Urothelium cell line (cell line): ENCODE data around the gene WWTR1.

Experiments
- DNase-seq: peaks from one replicate; pipeline ENCODE4 v3.0.0; 2011; ENCODE audit warnings: low spot score, mixed read lengths
- FAIRE-seq: peaks from 2 replicates; lab custom pipeline; 2011; peaks lifted over from hg19 to GRCh38; lab: Jason Lieb, UNC

The WWTR1 gene

DNA sequence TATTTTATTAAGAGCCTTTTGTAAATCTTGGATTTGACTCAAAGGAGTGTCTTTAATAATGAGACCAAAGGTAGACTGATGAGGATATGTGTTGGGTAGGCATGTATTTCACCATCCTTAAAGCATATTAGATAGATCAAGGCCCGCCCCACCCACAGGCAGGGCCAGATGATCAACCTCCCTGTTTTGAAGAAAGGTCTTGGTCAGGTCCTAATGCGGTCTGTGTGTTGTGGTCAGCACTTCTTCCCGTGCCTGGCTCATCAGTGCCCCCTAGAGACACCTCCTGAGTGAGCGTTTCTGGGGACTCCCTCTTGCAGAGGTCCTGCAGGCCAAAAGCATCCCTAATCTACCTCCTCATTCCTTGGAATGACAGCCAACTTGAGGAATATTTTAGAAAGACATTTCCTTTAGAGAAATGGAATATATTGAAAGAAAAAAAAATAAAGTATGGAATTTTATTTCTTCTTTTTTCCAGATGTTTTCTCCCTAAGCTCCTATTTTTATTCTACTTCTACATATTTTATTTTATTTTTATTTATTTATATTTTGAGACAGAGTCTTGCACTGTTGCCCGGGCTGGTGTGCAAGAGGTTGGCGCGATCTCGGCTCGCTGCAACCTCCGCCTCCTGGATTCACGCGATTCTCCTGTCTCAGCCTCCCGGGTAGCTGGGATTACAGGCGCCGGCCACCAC, 177.4 kb downstream of the WWTR1 start:
- FAIRE-seq, result no peak
- DNase-seq, result peak; percentile 72

DNA sequence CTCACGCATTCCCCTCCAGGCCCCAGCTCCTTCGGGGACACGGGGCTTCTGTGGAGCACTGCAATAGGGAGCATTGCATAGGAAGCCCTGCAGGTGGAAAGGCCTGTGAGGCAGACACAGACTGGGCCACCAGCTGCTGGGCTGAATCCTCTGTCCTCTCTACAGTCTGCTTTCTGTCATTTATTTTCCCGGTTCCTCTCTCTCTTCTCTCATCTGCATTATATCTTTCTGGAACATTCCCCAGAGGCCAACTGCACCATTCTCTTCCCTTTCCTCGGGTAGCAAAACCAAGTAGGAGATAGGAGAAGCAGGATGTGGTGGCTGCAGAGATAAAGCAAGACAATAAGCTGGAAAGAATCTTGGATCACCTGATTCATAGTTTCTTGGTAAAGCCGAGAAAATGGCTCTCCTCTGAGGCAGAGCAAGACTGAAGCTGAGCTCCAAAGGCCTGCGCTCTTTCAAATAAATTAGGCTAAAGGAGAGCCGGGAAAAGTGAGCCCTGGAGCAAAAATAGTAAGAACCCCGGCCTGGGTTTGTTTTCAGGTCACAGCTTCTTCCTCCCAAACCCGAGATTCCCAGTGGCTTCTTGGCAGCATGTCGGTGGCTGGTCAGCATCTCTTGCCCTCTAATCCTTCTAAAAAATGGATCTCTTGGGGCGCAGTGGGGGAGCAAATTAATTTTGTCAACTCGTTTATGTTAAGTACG, 178.1 kb downstream of the WWTR1 start:
- DNase-seq, result no peak
- no peak for FAIRE-seq

DNA sequence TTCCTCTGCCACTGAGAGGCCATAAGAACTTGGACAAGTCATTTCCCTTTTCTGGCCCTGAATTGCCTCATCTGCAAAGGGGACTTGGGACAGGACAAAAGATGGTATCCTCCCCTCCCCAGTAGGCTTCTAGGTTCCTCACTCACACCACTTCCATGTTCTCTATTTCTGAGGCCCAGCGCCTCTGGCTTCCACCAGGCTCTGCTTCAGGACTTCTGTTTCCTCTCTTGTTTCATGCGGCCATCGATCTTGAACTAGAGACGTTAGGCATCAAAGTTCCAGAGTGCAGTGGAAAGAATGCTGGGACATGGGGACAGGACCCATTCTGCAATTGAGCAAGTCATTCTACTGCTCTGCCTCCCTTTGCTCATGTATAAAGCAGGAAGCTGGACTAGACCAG, 181.6 kb downstream of the WWTR1 start:
- FAIRE-seq (no peak), DNase-seq (no peak)

DNA sequence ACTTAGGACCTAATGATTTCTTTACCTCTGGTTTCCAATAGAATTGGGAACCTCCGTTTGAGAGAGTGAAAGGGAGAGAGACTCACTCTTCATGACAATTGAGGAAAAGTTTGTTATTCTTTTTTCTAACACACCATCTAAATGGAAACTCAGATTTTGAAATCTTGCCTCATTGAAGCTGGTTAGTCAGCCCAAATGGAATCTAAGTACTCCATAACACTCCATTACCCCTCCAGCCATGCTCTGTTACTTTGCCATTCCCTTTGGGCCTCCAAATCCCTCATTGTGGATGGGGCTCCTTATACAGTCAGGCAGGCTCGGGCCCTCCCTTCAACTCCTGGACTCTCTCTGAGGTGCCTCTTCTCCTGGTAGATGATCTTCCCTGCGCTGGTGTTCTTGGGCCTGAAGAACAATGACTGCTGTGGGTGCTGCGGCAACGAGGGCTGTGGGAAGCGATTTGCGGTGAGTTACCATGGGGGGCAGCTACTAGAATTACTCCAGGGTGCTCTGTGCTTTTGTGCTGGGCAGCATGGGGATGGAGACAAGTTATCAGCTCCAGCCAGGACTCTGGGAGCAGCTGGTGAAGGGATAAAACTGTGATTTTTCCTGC, 182.3 kb downstream of the WWTR1 start:
- FAIRE-seq (no peak), DNase-seq (no peak)

DNA sequence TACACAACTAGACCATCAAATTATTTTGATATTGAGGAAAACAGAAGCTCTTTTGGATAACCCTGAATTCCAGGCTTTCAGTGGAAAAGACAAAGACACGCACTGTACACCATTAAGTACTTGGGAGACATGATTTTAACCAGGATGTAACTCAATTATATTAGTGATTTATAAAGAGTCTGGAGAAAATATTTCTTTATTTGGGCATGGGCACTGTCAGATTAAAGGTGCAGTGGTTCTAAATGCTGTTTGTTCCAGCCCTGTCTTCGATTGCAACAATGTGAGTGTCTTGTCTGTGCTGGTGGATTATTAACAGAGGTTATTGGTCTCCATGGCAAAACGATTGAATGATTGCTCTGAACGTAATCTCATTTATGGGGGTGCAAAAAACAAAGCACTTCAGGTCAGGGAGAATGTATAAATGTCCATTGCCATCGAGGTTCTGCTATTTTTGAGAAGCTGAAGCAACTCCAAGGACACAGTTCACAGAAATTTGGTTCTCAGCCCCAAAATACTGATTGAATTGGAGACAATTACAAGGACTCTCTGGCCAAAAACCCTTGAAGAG, 183.5 kb downstream of the WWTR1 start, which contains the start of gene TM4SF4:
Gene TM4SF4 (plus strand): TSS at position 448 of the 568 bp plus-strand sequence. CDS start 181 bp downstream, outside the sequence.
- DNase-seq (no peak), FAIRE-seq (no peak)

DNA sequence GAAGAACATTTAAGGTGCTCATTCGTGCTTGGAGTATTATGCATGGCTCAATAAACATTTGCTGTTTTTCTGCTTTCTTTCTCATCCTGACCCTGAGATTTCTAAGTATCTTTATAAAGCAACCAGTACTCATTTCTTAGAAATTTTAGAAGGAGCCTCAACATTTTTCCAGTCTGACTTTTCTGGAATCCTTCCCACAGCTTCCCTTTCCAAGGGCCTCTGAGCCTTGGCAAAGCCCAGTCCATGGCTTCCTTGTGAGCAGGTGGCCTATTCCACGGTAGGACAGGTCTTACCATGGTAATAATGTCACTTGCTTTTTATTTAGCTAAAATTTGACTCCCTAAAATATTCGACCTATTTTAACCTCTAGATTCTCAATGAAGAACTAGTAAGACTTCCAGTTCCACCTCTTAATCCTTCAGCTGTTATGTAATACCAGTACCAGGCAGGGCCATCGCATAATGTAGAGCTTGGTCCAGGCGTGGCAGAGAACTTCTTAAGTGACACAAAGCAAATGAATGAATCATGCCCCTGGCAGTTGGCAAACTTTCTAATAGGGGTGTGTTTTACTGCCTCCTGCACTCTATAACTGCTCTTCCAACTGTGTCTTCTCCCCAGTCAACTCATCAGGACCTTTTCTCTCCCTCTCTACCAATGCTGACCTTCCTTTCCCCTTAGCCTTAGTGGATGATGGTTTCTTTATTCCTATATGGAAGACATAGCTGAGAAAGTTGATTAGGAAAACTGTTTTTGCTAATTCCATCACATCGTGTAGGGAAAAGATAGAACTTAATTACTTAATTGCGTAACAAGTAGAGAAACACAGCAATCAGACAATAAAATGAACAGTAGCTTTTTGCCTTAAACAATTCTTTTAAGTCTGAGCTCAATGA, 184.2 kb downstream of the WWTR1 start:
- FAIRE-seq (no peak), DNase-seq (peak; percentile 68)

DNA sequence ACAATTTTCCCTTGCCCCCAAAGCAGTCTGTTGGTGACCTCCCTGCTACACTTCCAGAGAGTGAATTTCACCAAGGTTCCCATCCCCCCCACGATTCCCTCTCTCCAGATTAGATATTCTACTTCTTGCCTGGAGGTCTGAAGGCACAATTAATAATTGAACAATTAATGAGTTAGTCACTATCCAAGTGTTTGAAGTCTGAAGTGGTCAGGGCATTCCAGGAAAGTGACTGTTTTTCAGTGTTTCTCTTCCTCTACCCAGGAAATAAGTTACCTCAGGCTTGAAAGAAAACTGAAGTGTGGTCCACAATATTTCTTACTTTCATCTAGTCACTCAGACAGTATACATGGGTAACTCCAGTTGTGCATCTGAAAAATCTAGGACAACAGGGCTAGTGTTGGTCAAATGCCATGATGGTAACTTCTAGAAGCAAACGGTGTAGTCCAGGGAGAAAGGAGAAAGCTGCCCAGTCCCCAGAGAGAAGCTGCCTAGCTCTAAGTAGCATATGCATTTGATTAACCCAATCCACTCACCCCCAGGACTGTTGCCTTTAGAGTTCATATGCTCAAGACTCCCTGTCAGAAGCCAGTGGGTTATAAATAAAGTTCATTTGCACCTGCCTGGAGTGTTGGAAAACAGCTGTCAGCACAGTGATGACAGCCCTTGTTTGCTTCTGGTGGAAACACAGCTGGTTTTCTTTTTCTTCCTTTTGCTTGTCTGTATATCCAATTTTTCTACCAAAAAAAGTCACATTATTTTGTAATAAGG, 185.6 kb downstream of the WWTR1 start:
- no peak for FAIRE-seq
- no peak for DNase-seq

DNA sequence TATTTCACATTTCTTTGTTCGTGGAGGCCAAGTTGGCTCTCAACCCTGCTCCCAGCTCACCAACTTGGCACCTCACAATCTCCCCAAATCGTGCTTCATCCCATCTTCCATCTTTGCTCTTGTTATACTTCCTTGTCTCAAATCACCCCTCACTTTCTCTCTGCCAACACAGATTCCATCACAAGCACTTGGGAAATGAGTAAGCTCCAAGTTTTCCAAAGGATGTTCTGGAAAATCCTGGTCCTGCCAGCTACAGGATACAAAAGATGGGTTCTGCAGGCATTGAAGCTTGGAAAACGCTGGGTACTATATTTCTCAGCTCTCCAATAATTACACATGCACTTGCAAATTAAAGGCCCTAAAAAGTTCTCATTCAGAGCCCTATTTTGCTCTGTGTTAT, 187.4 kb downstream of the WWTR1 start:
- FAIRE-seq (no peak), DNase-seq (no peak)

DNA sequence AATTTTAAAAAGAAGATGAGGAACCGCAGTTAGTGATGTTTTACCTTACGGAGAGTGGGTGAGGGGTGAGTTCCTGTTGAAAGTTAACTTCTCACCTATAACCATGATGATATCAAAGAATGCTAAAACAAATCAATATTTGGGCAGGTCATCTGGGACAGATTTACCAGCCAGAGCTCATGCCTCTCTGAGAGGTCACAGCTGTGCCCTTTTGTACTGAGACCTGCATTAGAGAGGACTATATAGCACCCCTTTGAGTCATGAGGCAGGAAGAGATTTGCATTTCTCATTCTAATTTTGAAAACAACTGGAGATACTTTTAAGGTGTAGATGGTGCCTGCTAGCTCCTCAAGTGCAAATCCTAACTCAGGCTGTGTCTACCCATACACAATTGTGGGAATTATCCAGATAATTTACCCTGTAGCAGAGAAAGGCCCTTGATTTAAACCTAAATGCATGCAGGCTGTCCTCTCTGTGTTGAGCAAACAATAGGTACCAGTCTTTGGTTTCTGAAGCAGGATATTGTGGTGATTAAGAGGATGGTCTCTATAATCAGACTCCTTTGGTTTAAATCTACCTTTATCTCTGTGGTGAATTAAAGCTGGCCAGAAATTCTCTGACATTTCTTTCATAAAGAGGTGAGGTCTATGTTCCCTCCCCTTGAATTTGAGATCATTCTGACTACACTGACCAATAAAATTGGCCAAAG, 189.2 kb downstream of the WWTR1 start:
- FAIRE-seq (no peak), DNase-seq (no peak)
